Measurements from ENCODE around the gene NR1H3.

The NR1H3 gene

GRCh38 chr11:47233051-47233450 lies 24.7 kb upstream of the NR1H3 start:
- H3K27me3 ChIP-seq (ENCODE audit: insufficient read depth, low read length), result no peaks in the 10 kb centered on the region
- H3K4me3 ChIP-seq (ENCODE audit: low read length), result no peak overlapping the region
- H3K4me1 ChIP-seq (ENCODE audit: insufficient read depth, low read length), result no peaks in the 10 kb centered on the region
- H3K9ac ChIP-seq (ENCODE audit: low read depth, low read length), result no peak overlapping the region
- H3K27ac ChIP-seq (ENCODE audit: low read length), result no peak overlapping the region
- H3K9me3 ChIP-seq (ENCODE audit: insufficient read depth, low read depth, low read length), result no peaks in the 10 kb centered on the region
- peaks cover 36% of the 10 kb centered on the region for H3K36me3 ChIP-seq (ENCODE audit: insufficient read depth, low read depth, low read length)

DNA sequence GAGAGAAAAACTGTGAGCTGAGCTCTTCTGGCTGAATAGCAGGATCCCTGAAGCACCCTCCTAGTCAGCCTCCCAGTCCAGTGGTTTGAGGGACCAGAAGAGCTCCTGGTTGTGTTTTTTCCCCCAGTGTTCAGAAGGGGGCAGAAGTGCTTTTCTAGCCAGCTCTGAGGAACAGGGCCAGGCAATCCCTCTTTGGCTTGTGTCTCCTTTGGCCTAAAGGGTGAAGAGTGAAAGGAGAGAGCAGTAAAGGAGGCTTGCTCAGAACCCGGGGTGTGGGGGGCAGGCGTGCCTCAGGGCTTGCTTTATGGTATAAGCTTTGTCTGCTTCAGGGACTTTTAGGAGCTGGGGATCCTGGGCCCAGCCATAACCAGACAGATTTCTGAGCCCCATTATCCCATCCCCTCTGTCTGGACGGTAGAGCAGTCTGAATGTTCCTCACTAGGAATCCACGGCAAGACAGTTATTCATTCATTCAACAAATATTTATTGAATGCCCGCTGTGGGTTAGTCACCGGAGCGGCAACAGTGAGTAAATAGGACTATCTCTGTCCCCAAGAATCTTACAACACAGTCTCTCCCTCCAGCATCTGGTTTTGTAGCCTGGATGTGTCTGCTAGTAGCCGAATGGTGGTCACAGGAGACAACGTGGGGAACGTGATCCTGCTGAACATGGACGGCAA lies 23.7 kb upstream of the NR1H3 start:
- H3K27me3 ChIP-seq (ENCODE audit: insufficient read depth, low read length), result no peaks in the 10 kb centered on the region
- no peak overlapping the region for H3K9ac ChIP-seq (ENCODE audit: low read depth, low read length)

DNA sequence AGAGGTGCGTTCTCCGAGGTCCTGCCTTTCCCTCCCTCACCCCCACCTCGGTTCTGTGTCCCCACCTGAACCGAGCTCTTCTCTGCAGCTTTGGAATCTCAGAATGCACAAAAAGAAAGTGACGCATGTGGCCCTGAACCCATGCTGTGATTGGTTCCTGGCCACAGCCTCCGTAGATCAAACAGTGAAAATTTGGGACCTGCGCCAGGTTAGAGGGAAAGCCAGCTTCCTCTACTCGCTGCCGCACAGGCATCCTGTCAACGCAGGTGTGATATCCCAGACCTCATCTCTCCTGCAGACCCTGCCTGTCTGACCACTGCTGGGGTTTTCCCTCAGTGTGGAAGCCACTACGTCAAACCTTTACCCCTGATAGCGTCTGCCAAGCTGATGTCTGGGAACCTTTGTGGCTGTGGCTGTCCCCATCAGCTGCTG lies 23.1 kb upstream of the NR1H3 start:
- H3K9me3 ChIP-seq (ENCODE audit: insufficient read depth, low read depth, low read length), result no peaks in the 10 kb centered on the region
- peaks cover 49% of the 10 kb centered on the region for H3K36me3 ChIP-seq (ENCODE audit: insufficient read depth, low read depth, low read length)
- H3K4me3 ChIP-seq (ENCODE audit: low read length), result no peak overlapping the region
- H3K27ac ChIP-seq (ENCODE audit: low read length), result no peak overlapping the region
- no peaks in the 10 kb centered on the region for H3K27me3 ChIP-seq (ENCODE audit: insufficient read depth, low read length)
- no peak overlapping the region for H3K9ac ChIP-seq (ENCODE audit: low read depth, low read length)
- H3K4me1 ChIP-seq (ENCODE audit: insufficient read depth, low read length), result no peaks in the 10 kb centered on the region

More for the DNA sequence above, 23.7 kb upstream of the NR1H3 start:
- Histone ChIP-seq H3K36me3 (ENCODE audit: insufficient read depth, low read depth, low read length) (peaks cover 43% of the 10 kb centered on the region), H3K4me1 (ENCODE audit: insufficient read depth, low read length) (no peaks in the 10 kb centered on the region), H3K4me3 (ENCODE audit: low read length) (no peak overlapping the region), H3K9me3 (ENCODE audit: insufficient read depth, low read depth, low read length) (no peaks in the 10 kb centered on the region), H3K27ac (ENCODE audit: low read length) (no peak overlapping the region)

GRCh38 chr11:47235163-47235562 lies 22.6 kb upstream of the NR1H3 start:
- no peaks in the 10 kb centered on the region for H3K4me1 ChIP-seq (ENCODE audit: insufficient read depth, low read length)
- H3K36me3 ChIP-seq (ENCODE audit: insufficient read depth, low read depth, low read length), result peaks cover 54% of the 10 kb centered on the region
- H3K9ac ChIP-seq (ENCODE audit: low read depth, low read length), result no peak overlapping the region
- H3K27me3 ChIP-seq (ENCODE audit: insufficient read depth, low read length), result no peaks in the 10 kb centered on the region
- no peak overlapping the region for H3K4me3 ChIP-seq (ENCODE audit: low read length)
- no peaks in the 10 kb centered on the region for H3K9me3 ChIP-seq (ENCODE audit: insufficient read depth, low read depth, low read length)
- no peak overlapping the region for H3K27ac ChIP-seq (ENCODE audit: low read length)

GRCh38 chr11:47236482-47236881 lies 21.3 kb upstream of the NR1H3 start:
- no peaks in the 10 kb centered on the region for H3K9me3 ChIP-seq (ENCODE audit: insufficient read depth, low read depth, low read length)
- H3K4me3 ChIP-seq (ENCODE audit: low read length), result no peak overlapping the region
- no peak overlapping the region for H3K27ac ChIP-seq (ENCODE audit: low read length)
- peaks cover 58% of the 10 kb centered on the region for H3K36me3 ChIP-seq (ENCODE audit: insufficient read depth, low read depth, low read length)
- H3K9ac ChIP-seq (ENCODE audit: low read depth, low read length), result no peak overlapping the region
- no peaks in the 10 kb centered on the region for H3K27me3 ChIP-seq (ENCODE audit: insufficient read depth, low read length)
- H3K4me1 ChIP-seq (ENCODE audit: insufficient read depth, low read length), result no peaks in the 10 kb centered on the region

- Histone ChIP-seq H3K36me3 (ENCODE audit: insufficient read depth, low read depth, low read length) (peaks cover 71% of the 10 kb centered on the region), H3K27me3 (ENCODE audit: insufficient read depth, low read length) (no peaks in the 10 kb centered on the region), H3K4me1 (ENCODE audit: insufficient read depth, low read length) (no peaks in the 10 kb centered on the region), H3K9ac (ENCODE audit: low read depth, low read length) (no peak overlapping the region), H3K4me3 (ENCODE audit: low read length) (no peak overlapping the region), H3K27ac (ENCODE audit: low read length) (no peak overlapping the region), H3K9me3 (ENCODE audit: insufficient read depth, low read depth, low read length) (no peaks in the 10 kb centered on the region)
These were observed 17.9 kb upstream of the NR1H3 start for GRCh38 chr11:47239852-47240251.

- H3K4me3 ChIP-seq (ENCODE audit: low read length), result no peak overlapping the region
- H3K27ac ChIP-seq (ENCODE audit: low read length), result no peak overlapping the region
- no peaks in the 10 kb centered on the region for H3K9me3 ChIP-seq (ENCODE audit: insufficient read depth, low read depth, low read length)
- no peaks in the 10 kb centered on the region for H3K4me1 ChIP-seq (ENCODE audit: insufficient read depth, low read length)
- peaks cover 72% of the 10 kb centered on the region for H3K36me3 ChIP-seq (ENCODE audit: insufficient read depth, low read depth, low read length)
- H3K27me3 ChIP-seq (ENCODE audit: insufficient read depth, low read length), result no peaks in the 10 kb centered on the region
- no peak overlapping the region for H3K9ac ChIP-seq (ENCODE audit: low read depth, low read length)
These were observed 15.9 kb upstream of the NR1H3 start for GRCh38 chr11:47241841-47242301.

- peaks cover 73% of the 10 kb centered on the region for H3K36me3 ChIP-seq (ENCODE audit: insufficient read depth, low read depth, low read length)
- no peaks in the 10 kb centered on the region for H3K9me3 ChIP-seq (ENCODE audit: insufficient read depth, low read depth, low read length)
- no peak overlapping the region for H3K4me3 ChIP-seq (ENCODE audit: low read length)
- no peak overlapping the region for H3K27ac ChIP-seq (ENCODE audit: low read length)
- H3K27me3 ChIP-seq (ENCODE audit: insufficient read depth, low read length), result no peaks in the 10 kb centered on the region
- H3K9ac ChIP-seq (ENCODE audit: low read depth, low read length), result no peak overlapping the region
- no peaks in the 10 kb centered on the region for H3K4me1 ChIP-seq (ENCODE audit: insufficient read depth, low read length)
These were observed 15.1 kb upstream of the NR1H3 start for GRCh38 chr11:47242596-47243192.

DNA sequence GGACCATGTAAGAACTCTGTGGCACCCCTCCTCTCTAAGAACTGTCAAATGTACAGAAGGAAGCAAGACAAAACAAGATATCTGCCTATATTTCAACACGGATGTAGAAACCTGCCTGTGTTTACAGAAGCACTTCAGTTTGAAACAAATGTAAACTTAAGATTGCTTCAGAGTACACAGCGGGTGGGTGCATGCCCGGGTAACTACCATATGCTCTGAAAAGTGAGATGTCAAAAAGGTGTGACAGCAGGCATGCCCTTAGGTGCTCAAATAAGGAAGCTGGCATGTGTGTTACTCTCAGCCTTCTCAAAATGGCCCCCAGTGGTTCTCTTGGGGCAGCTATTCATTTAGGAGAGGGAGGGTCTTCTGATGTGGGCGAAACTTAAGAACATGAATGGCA lies 14.3 kb upstream of the NR1H3 start:
- Histone ChIP-seq H3K9me3 (ENCODE audit: insufficient read depth, low read depth, low read length) (no peaks in the 10 kb centered on the region), H3K9ac (ENCODE audit: low read depth, low read length) (no peak overlapping the region), H3K36me3 (ENCODE audit: insufficient read depth, low read depth, low read length) (peaks cover 66% of the 10 kb centered on the region), H3K27ac (ENCODE audit: low read length) (no peak overlapping the region), H3K27me3 (ENCODE audit: insufficient read depth, low read length) (no peaks in the 10 kb centered on the region), H3K4me1 (ENCODE audit: insufficient read depth, low read length) (no peaks in the 10 kb centered on the region), H3K4me3 (ENCODE audit: low read length) (no peak overlapping the region)

GRCh38 chr11:47244448-47245350 lies 13.1 kb upstream of the NR1H3 start:
- Histone ChIP-seq H3K36me3 (ENCODE audit: insufficient read depth, low read depth, low read length) (peaks cover 54% of the 10 kb centered on the region), H3K9me3 (ENCODE audit: insufficient read depth, low read depth, low read length) (no peaks in the 10 kb centered on the region), H3K27ac (ENCODE audit: low read length) (no peak overlapping the region), H3K4me3 (ENCODE audit: low read length) (no peak overlapping the region), H3K4me1 (ENCODE audit: insufficient read depth, low read length) (no peaks in the 10 kb centered on the region), H3K9ac (ENCODE audit: low read depth, low read length) (no peak overlapping the region), H3K27me3 (ENCODE audit: insufficient read depth, low read length) (no peaks in the 10 kb centered on the region)

- Histone ChIP-seq H3K4me1 (ENCODE audit: insufficient read depth, low read length) (no peaks in the 10 kb centered on the region), H3K9me3 (ENCODE audit: insufficient read depth, low read depth, low read length) (no peaks in the 10 kb centered on the region), H3K27ac (ENCODE audit: low read length) (no peak overlapping the region), H3K27me3 (ENCODE audit: insufficient read depth, low read length) (no peaks in the 10 kb centered on the region), H3K9ac (ENCODE audit: low read depth, low read length) (no peak overlapping the region), H3K4me3 (ENCODE audit: low read length) (no peak overlapping the region), H3K36me3 (ENCODE audit: insufficient read depth, low read depth, low read length) (peaks cover 47% of the 10 kb centered on the region)
These were observed 12.0 kb upstream of the NR1H3 start for GRCh38 chr11:47245611-47246357.
